ENCODE data around the gene THNSL1.
"Not testable (repeated sequence)": the region's sequence is repeated elsewhere in the genome, so short reads cannot be mapped to it uniquely, and the experiment has no call there.

THNSL1 gene

GRCh38 chr10:24998044-24998443 is 18.4 kb upstream of the THNSL1 start:
- DNase-seq = no peak

- not testable (repeated sequence) for DNase-seq
These were observed 4.8 kb upstream of the THNSL1 start for GRCh38 chr10:25011591-25011990.

GRCh38 chr10:25014579-25014978 is 1.8 kb upstream of the THNSL1 start:
- DNase-seq = no peak

- peak; percentile 91 for DNase-seq
These were observed 510 bp upstream of the THNSL1 start, which contains the start of gene ENKUR for GRCh38 chr10:25015828-25016375. ENKUR (minus strand) TSS chr10:25016158; CDS start chr10:25015936, 222 bp downstream.

- peak; percentile 26 for DNase-seq
These were observed 760 bp downstream of the THNSL1 start for GRCh38 chr10:25017154-25017590.

GRCh38 chr10:25017661-25018060 is 1.2 kb downstream of the THNSL1 start:
- DNase-seq = no peak

GRCh38 chr10:25018703-25019102 is 2.3 kb downstream of the THNSL1 start:
- no peak for DNase-seq

- DNase-seq = no peak
These were observed 6.9 kb downstream of the THNSL1 start for GRCh38 chr10:25023278-25023677.

- no peak for DNase-seq
These were observed 8.1 kb downstream of the THNSL1 start for GRCh38 chr10:25024528-25024927.

- DNase-seq = no peak
These were observed 10.1 kb downstream of the THNSL1 start for GRCh38 chr10:25026463-25026862.

GRCh38 chr10:25028711-25029110 is 12.3 kb downstream of the THNSL1 start:
- DNase-seq = no peak

GRCh38 chr10:25029519-25029918 is 13.1 kb downstream of the THNSL1 start:
- no peak for DNase-seq

GRCh38 chr10:25036381-25036780 is 20.0 kb downstream of the THNSL1 start:
- no peak for DNase-seq

GRCh38 chr10:25038325-25038724 is 21.9 kb downstream of the THNSL1 start:
- DNase-seq = no peak

- DNase-seq = no peak
These were observed 23.1 kb downstream of the THNSL1 start for GRCh38 chr10:25039531-25039930.

GRCh38 chr10:25046641-25047040 is 30.2 kb downstream of the THNSL1 start:
- DNase-seq = no peak

GRCh38 chr10:25047088-25047487 is 30.7 kb downstream of the THNSL1 start:
- DNase-seq = no peak

GRCh38 chr10:25047591-25048301 is 31.3 kb downstream of the THNSL1 start:
- no peak for DNase-seq

GRCh38 chr10:25048450-25048849 is 32.0 kb downstream of the THNSL1 start:
- no peak for DNase-seq

- no peak for DNase-seq
These were observed 33.6 kb downstream of the THNSL1 start for GRCh38 chr10:25049966-25050365.

GRCh38 chr10:25050402-25050801 is 34.0 kb downstream of the THNSL1 start:
- DNase-seq = no peak

GRCh38 chr10:25052012-25052411 is 35.6 kb downstream of the THNSL1 start:
- DNase-seq = no peak

GRCh38 chr10:25056726-25057125 is 40.3 kb downstream of the THNSL1 start:
- no peak for DNase-seq

- DNase-seq = no peak
These were observed 41.5 kb downstream of the THNSL1 start for GRCh38 chr10:25057886-25058285.

- DNase-seq = no peak
These were observed 43.6 kb downstream of the THNSL1 start for GRCh38 chr10:25059990-25060389.

Measured in activated naive CD4-positive, alpha-beta T cell treated with Interleukin-2 at 50 U/mL for 16 hours (primary cell).